GM06990 (cell line): ENCODE data around the gene HORMAD2.

ENCODE experiments used
- DNase-seq: peaks from one replicate; pipeline ENCODE4 v3.0.0-alpha.2; 2011; ENCODE audit not compliant: insufficient read length; ENCODE audit errors: extremely low read depth
- H3K27me3 ChIP-seq: replicated peaks from 2 replicates; pipeline ENCODE4 v1.6.0; 2011; ENCODE audit warnings: low read length; ENCODE audit not compliant: control insufficient read depth, insufficient read depth
- H3K36me3 ChIP-seq: 2 replicates; pipeline ENCODE4 v1.5.1; 2011; ENCODE audit warnings: low read length; ENCODE audit not compliant: control insufficient read depth, insufficient read depth
- H3K4me3 ChIP-seq: replicated peaks from 2 replicates; pipeline ENCODE4 v1.5.1; 2011; ENCODE audit warnings: low read depth, mild to moderate bottlenecking, control low read depth, low read length
- CTCF ChIP-seq: IDR thresholded peaks from 2 replicates; pipeline ENCODE4 v1.5.1; 2011; ENCODE audit warnings: low read length, control low read depth, mild to moderate bottlenecking, inconsistent platforms; ENCODE audit not compliant: insufficient read depth, poor library complexity, severe bottlenecking

The HORMAD2 gene

GRCh38 chr22:30132290-30132996 lies 52.2 kb downstream of the HORMAD2 start:
- DNase-seq: no peak
- Histone ChIP-seq H3K27me3 (no peaks in the 10 kb centered on the region), H3K4me3 (no peak overlapping the region), H3K36me3 (no peaks in the 10 kb centered on the region)
- TF ChIP-seq CTCF: no peak

- Histone ChIP-seq H3K4me3 (no peak overlapping the region), H3K27me3 (no peaks in the 10 kb centered on the region), H3K36me3 (no peaks in the 10 kb centered on the region)
- TF ChIP-seq CTCF: no peak
- DNase-seq: no peak
These were observed 60.1 kb downstream of the HORMAD2 start for GRCh38 chr22:30140414-30140813.

GRCh38 chr22:30143265-30143664 lies 63.0 kb downstream of the HORMAD2 start:
- no peaks in the 10 kb centered on the region for H3K27me3 ChIP-seq
- no peaks in the 10 kb centered on the region for H3K36me3 ChIP-seq
- no peak for TF ChIP-seq CTCF
- H3K4me3 ChIP-seq: no peak overlapping the region
- DNase-seq: no peak

- no peak for TF ChIP-seq CTCF
- no peak overlapping the region for H3K4me3 ChIP-seq
- H3K36me3 ChIP-seq: no peaks in the 10 kb centered on the region
- DNase-seq: no peak
- H3K27me3 ChIP-seq: no peaks in the 10 kb centered on the region
These were observed 64.1 kb downstream of the HORMAD2 start for GRCh38 chr22:30144391-30144790.

GRCh38 chr22:30150212-30150611 lies 69.9 kb downstream of the HORMAD2 start:
- TF ChIP-seq CTCF: no peak
- Histone ChIP-seq H3K36me3 (no peaks in the 10 kb centered on the region), H3K4me3 (no peak overlapping the region), H3K27me3 (no peaks in the 10 kb centered on the region)
- DNase-seq: no peak

GRCh38 chr22:30158277-30158676 lies 78.0 kb downstream of the HORMAD2 start:
- H3K36me3 ChIP-seq: no peaks in the 10 kb centered on the region
- no peak for DNase-seq
- no peak for TF ChIP-seq CTCF
- no peaks in the 10 kb centered on the region; the same call in 1 of the 2 replicates for H3K27me3 ChIP-seq
- no peak overlapping the region for H3K4me3 ChIP-seq
